Lung microvascular endothelial cell (primary cell): ENCODE results near the gene TINAGL1. TPM values are rescaled to one million over a fixed set of nuclear protein-coding genes. Genes with fewer than 3 reads are reported as not detected.

Experiments used
- DNase-seq, 2 donors: peaks; one replicate each; pipeline versions ENCODE4 v3.0.0 to v3.0.0-alpha.2; 2010; ENCODE audit warnings: low read depth in 2 of 2
- total RNA-seq: library from RNA; depleted of rRNA; stranded (reverse); fragments of >200 nt; gene quantifications from 2 replicates; pipeline ENCODE4 v1.2.1, GENCODE V29; 2014

Gene TINAGL1
- total RNA-seq, 1 donor from 2014 or later = 317 TPM

DNA sequence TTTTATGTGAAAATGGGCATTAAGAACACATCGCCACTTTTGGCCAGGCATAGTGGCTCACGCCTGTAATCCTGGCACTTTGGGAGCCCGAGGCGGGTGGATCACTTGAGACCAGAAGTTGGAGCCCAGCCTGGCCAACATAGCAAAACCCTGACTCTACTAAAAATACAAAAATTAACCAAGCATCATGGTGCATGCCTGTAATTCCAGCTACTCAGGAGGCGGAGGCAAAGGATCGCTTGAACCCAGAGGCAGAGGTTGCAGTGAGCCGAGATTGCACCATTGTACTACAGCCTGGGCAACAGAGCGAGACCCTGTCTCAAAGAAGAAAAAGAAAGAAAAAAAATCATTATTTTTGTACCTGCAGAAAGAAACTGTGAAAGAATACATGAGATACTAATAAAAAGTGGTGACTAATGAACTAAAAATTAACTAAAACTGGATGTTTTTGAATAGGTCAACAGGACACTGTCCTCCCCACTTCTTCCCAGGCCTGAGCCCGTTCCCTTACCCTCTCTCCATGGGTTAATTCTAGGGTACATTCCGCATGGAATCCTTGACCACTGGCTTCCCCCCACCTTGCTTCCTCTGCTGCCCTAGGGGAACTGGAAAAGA, 8.3 kb upstream of the TINAGL1 start:
- DNase-seq = no peak

GRCh38 chr1:31568895-31569595, 7.3 kb upstream of the TINAGL1 start:
- no peak for DNase-seq

DNA sequence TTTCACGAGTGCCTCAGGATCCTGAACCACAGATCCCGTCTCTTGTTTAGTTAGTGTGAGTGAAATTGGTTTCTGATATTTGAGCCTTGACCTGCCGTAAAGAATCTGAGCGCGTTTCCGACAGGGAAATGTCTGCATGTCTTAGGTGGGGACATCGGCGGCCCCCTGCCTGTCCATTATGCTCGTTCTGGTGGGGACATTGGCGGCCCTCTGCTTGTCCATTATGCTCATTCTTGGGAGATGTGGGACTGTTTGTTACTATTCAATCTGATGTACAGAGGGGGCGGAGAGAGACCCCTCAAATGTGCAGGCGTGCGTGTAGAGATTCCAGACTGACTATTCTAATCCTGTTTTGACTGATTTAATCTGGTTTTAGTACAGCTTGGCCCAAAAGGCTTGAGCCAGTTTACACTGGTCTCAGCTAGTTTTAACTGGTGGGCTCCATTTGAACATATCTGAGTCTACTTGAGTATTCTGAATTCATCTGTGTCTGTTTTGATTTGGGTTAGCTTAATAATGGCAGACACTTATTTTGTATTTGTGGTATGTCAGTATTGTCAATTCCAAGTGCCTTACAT, 6.6 kb upstream of the TINAGL1 start:
- no peak for DNase-seq

DNA sequence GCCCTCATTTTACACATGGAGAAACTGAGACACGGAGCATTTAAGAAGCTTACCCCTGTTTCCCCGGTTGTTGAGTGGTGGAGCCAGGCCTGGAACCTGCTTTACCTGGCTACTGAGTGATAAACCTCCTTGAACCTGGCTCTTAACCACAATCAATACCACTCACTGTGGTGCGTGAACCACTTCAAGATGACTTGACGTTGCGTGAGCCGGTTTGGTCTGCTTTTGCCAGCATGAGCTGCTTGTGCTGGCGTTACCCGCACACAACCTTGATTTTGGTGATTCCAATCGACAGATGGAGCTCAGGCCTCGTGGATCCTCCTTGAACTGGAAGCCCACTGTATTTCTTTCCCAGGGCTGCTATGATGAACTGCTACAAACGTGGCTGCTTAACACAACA, 6.1 kb upstream of the TINAGL1 start:
- no peak for DNase-seq

GRCh38 chr1:31570906-31571305, 5.4 kb upstream of the TINAGL1 start:
- DNase-seq = no peak

DNA sequence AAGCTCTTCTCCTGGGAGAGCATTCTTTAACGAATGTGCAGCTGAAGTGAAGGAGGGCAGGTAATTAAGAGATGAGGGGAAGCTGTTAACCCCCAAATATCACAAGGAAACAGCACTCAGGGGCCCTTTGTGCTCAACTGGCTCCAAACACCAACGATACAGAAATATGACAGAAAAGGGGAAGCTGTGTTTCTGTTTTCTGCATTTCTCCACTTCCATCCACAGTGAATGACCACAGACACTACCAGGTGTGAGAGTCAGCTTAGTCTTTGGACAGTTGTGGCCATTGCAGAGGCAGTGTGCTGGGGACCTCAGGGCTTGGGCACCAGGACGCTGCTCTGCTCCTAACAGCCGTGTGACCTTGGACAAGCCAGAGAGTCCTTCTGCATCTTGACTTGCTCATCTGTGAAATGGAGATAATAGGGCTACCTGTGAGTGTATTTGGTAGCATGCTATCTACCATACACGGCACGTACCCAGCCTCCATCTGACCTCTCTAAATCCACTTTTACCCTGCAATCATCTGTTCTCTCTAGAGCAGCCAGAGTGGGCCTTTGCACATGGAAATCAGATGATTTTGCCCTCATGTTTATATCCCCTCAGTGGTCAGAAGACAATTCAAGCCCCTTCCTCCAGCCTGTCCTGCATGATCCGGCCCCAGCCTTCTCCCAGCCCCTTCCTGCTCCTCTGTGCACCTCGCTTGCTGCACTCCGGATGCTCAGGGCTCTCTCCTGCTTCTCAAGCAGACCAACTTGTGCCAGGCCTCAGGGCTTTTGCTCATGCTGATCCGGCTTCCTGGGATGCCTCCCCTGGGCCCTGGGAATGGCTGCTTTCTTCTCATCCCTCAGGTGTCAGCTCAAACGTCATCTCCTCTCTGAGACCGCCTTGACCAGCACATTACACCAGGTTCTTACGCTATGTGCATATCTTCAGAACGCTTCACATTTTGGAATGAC, 4.7 kb upstream of the TINAGL1 start:
- DNase-seq = no peak

DNA sequence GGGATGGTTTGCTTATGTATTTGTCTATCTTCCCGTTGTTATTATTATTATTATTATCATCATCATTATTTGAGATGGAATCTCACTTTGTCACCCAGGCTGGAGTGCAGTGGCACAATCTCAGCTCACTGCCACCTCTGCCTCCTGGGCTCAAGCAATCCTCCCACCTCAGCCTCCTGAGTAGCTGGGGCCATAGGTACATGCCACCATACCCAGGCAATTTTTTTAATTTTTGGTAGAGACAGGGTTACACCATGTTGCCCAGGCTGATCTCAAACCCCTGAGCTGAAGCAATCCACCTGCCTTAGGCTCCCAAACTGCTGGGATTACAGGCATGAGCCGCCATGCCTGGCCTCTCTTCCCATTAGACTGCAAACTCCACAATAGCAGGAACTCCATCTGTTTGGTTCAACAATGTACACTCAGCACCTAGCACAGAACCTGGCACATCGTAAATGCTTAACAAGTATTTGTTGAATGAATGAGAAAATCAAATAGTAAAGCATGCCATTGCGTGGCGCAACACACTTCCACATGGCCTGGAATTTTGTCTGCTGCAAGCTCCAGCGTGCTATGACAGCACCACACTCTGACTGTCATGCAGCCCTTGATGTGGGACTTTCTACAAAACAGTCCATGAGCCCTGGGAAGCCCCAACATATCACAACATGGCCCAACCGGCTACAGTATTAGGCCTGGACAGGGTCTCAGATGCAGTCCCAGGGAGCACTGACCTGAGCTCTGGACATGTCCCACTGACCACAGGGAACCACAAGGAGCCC, 3.8 kb upstream of the TINAGL1 start:
- DNase-seq = no peak

DNA sequence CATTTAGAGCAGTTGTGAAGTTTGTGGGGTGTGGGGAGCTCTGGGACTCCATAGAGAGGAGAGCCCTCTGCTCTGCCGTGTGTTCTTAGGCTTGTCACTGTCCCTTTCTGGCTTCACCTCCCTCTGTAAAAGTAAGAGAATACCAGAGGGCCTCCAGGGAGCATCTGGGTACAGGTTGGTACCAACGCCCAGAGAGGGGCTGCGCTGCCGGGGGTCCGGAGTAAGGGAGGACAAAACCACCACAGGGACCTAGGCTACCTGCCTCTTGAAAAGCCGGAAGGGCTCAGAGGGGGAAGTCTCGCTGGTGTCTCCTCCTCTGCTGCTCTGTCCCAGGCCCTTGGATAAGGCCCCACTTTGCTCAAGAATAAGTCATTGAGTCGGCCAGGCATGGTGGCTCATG, 3.1 kb upstream of the TINAGL1 start:
- no peak for DNase-seq

- no peak for DNase-seq
These were observed 1.5 kb upstream of the TINAGL1 start for GRCh38 chr1:31574749-31575368.

DNA sequence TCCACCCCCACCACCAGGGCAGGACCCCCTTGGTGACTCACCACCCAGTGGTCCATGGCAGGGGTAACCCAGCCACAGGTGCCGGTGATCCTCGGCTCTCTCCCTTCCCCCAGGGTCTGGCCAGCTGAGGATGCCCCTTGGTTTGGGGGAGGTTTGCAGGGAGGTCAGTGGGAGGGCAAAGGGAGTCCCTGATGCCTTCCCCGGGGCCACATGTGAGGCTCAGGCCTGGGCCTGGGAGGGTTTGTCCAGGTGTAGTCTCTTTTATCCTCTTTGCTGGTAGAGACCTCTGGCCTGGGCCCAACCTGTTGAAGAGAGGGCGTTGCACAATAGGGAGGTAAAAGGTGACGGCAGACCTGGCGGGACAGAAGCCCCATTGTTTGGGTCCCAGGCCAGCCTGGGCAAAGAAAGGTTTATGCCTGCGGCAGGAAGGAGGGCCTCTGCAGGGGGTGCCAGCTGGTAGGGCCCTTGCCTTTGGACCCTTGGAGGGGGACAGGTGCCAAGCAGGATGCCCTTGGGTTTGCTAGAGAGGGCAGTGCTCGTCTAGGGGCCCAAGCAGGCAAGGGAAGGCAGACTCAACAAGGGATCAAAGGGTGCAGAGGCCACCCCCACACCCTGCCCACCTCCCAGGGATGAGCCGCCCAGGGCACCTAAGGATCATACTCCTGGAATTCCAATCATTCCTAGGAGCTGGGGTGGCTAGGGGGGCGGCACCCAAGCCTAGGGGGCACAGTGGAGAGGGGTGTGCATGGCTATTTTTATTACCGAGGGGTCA, 760 bp upstream of the TINAGL1 start:
- DNase-seq = no peak

GRCh38 chr1:31576743-31577455, 584 bp downstream of the TINAGL1 start:
- DNase-seq = no peak

DNA sequence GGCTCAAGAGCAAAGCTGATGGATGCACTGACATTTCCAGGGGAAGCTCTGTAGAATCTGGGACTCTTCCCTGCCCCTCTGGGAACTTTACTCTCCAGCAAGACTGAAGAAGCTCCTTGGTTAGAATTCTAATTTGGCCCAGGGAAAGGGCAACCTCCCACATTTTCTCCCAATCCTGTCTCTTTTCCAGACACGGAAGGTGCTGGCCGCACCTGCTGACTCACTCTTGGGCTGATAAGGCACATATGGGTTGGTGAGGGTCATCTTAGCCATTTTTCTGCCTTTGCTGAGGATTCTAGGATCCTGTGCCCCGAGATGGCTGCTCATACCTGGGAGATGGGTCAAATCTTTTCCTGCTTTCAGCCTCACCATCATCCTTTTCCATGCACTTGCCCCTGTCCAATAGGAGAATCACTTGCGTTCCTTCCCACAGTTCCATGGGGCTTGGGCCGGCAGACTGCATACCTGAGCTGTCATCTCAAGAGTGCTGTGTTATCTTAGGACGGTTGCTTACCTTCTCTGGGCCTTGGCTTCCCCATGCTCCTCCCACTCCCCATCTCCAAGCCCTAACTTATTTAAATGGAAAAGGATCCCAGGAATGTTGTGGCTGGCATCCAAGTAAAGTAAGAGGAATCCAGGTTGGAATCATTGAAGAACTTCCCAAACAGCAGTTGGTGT, 1.3 kb downstream of the TINAGL1 start:
- DNase-seq = peak; percentile 48 to 66

DNA sequence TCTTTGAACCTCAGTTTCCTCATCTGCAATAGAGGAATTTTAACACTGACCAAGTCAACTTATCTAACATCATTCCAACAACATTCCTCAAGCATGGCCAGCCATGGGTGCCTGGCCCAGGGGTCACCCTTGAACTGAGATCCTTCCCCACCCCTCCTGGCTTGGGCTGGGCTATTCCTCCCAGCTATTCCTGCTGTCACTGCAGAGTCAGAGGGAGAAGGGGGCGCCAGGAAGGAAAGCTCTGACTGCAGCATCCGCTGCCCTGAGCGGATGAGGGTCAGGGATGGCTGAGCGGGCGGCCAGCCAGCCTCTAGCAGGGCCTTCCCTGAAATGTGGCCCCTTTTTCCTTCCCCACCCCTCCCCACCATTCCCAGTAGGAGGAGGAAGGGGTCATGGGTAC, 3.1 kb downstream of the TINAGL1 start:
- DNase-seq = peak; percentile 81 to 83

DNA sequence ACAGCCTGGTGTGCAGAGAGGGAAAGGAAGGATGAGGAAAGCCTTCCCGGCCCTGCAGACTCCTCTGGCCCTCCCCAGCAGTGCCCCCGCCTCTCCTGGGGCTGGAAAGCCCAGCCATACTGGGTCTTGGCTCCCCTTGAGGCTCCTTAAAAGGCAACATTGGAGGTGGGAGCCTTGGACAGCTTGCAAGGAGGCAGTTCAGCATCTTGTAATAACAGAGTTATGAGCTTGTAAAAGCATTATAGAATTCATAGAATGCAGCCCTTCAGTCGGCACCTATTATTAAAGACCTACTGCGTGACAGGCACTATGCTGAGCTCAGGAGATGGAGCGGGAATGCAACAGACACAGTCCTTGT, 4.2 kb downstream of the TINAGL1 start:
- no peak for DNase-seq

GRCh38 chr1:31580891-31581603, 4.7 kb downstream of the TINAGL1 start:
- no peak for DNase-seq

- no peak for DNase-seq
These were observed 5.8 kb downstream of the TINAGL1 start for GRCh38 chr1:31581821-31582810.
